ENCODE data around the gene TEX19. TPM values are rescaled to one million over a fixed set of nuclear protein-coding genes. Genes with fewer than 3 reads are reported as not detected.

The TEX19 gene
- total RNA-seq, 2 donors from 2014 or later, result not detected

DNA sequence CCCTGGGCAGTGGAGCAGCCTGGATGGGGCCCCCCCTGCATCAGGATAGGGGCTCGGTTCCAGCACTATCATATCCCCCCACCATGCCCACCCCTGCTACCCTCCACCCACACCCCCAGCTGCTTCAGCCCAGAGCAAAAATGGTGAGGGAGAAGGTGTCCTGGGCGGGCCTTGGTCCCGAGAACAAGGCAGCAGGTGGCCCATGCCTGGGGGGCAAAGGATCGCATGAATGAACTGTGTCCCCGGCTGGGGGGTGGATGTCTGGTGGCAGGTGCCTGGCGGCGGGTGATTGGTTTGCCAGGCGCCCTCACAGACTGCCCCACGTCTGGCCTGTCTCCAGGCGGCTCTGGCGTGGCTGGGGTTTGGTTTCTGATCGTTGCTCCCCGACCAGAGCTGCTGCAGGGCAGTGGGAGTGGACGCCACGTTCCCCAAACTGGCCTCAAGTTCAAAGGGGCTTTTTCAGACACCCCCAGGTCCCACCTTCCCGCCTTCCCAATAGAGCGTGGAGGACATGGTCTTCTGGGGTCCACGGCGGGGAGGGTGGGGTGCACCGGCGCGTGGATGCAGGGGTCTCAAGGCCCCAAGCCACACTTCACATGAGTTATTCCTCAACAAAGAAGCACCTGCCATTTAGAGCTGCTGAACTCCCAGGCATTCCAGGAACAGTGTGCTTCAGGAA is 25.1 kb downstream of the TEX19 start:
- H3K36me3 ChIP-seq, result no peaks in the 10 kb centered on the region
- no peak for DNase-seq
- H3K9me3 ChIP-seq, result no peaks in the 10 kb centered on the region
- no peak overlapping the region for H3K27ac ChIP-seq
- H3K4me1 ChIP-seq, result no peaks in the 10 kb centered on the region
- intact Hi-C loops (cut with DNase I), result no loop called here
- TF ChIP-seq CTCF (IDR thresholded peaks at IDR 0.05), result no peak
- peaks cover 25% of the 10 kb centered on the region for H3K27me3 ChIP-seq
- H3K9ac ChIP-seq (ENCODE audit: low read depth in 2 of 2, low read length in 2 of 2), result no peak overlapping the region
- H3K4me3 ChIP-seq, result no peak overlapping the region

- H3K27ac ChIP-seq, result no peak overlapping the region
- H3K4me1 ChIP-seq, result no peaks in the 10 kb centered on the region
- no peak for DNase-seq
- H3K9me3 ChIP-seq, result no peaks in the 10 kb centered on the region
- peaks cover 25% of the 10 kb centered on the region for H3K27me3 ChIP-seq
- TF ChIP-seq CTCF (IDR thresholded peaks at IDR 0.05), result no peak
- H3K4me3 ChIP-seq, result no peak overlapping the region
- H3K9ac ChIP-seq (ENCODE audit: low read depth in 2 of 2, low read length in 2 of 2), result no peak overlapping the region
- intact Hi-C loops (cut with DNase I), result no loop called here
- H3K36me3 ChIP-seq, result no peaks in the 10 kb centered on the region
Measured at GRCh38 chr17:82384730-82385481, 25.9 kb downstream of the TEX19 start.

GRCh38 chr17:82385559-82386254 is 26.7 kb downstream of the TEX19 start:
- Histone ChIP-seq H3K27ac (no peak overlapping the region), H3K9ac (ENCODE audit: low read depth in 2 of 2, low read length in 2 of 2) (no peak overlapping the region), H3K36me3 (no peaks in the 10 kb centered on the region), H3K4me1 (no peaks in the 10 kb centered on the region), H3K27me3 (peaks cover 25% of the 10 kb centered on the region), H3K4me3 (no peak overlapping the region), H3K9me3 (no peaks in the 10 kb centered on the region)
- no peak for DNase-seq
- intact Hi-C loops (cut with DNase I), result no loop called here
- TF ChIP-seq CTCF (IDR thresholded peaks at IDR 0.05), result no peak

GRCh38 chr17:82386255-82386831 is 27.3 kb downstream of the TEX19 start:
- Histone ChIP-seq H3K36me3 (no peaks in the 10 kb centered on the region), H3K4me1 (no peaks in the 10 kb centered on the region), H3K9me3 (no peaks in the 10 kb centered on the region), H3K27ac (no peak overlapping the region), H3K27me3 (peaks cover 25% of the 10 kb centered on the region), H3K4me3 (no peak overlapping the region), H3K9ac (ENCODE audit: low read depth in 2 of 2, low read length in 2 of 2) (no peak overlapping the region)
- DNase-seq, result no peak
- no peak for TF ChIP-seq CTCF (IDR thresholded peaks at IDR 0.05)
- intact Hi-C loops (cut with DNase I), result no loop called here

DNA sequence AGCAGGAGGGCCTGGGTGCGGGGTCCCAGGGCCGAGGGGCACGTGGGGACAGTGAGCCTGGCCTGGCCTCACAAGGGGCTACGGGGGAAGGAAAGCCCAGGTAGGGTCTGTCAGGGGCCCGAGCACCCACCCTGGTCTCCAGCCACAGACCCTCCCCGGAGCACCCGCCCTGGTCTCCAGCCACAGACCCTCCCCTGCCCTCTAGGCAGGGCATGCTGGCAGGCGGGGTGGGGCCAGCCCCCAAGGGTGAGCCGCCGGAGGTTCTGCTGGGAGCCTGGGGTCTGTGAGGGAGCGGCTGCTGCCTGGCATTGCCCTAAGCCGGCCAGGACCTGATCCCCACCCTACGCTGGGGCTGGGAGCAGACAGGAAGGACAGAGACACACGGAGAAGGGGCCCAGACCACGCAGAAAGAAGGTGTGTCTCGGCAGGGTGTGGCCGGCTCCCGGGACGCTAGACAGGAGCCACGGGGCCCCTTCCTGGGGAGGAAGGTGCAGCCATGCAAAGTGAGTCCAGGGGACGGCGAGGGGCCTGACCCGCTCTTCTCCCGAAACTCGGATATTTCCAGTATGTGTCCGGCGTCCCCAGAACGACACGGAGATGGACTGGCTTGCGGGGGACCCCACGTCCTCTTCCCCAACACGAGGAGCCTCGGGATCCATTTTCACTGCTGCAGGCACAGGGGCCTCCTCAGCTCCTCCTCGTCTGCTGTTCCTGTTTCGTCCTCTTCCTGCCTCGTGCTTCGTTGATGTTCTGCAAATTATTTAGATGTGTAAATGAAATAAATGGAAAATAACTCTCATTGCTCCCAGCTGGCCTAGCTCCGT is 28.0 kb downstream of the TEX19 start:
- peak overlapping the region in 1 of 2 donors; percentile 35 for H3K9ac ChIP-seq (ENCODE audit: low read depth in 2 of 2, low read length in 2 of 2)
- H3K9me3 ChIP-seq, result no peaks in the 10 kb centered on the region
- H3K27me3 ChIP-seq, result peaks cover 25% of the 10 kb centered on the region
- no peak for DNase-seq
- no peak overlapping the region for H3K4me3 ChIP-seq
- TF ChIP-seq CTCF (IDR thresholded peaks at IDR 0.05), result no peak
- intact Hi-C loops (cut with DNase I), result no loop called here
- H3K4me1 ChIP-seq, result no peaks in the 10 kb centered on the region
- no peak overlapping the region for H3K27ac ChIP-seq
- no peaks in the 10 kb centered on the region for H3K36me3 ChIP-seq

Data from colonic mucosa (tissue), 4 donors.